B cell (primary cell): Measurements from ENCODE around the gene HCST. TPM values are rescaled to one million over a fixed set of nuclear protein-coding genes. Genes with fewer than 3 reads are reported as not detected.
A peak's percentile ranks its signal among the peaks of the same experiment; 100 is the strongest.

Experiments
- ATAC-seq: fragments of 200-7000 bp; cut with Tn5 transposase; one replicate; pipeline ENCODE4 v1.10.0; 2021; ENCODE audit warnings: low read depth, mild to moderate bottlenecking, moderate number of reproducible peaks, moderate library complexity
- CTCF ChIA-PET: fragments of 350-600 bp; sonication (Branson Sonifier 250); formaldehyde crosslinking; loops from one replicate; lab custom pipeline; 2021; ENCODE audit warnings: antibody characterized with exemption, inconsistent platforms; lab: Charles Lee
- POLR2A ChIA-PET: fragments of 350-600 bp; sonication (Branson Sonifier 250); formaldehyde crosslinking; loops from one replicate; lab custom pipeline; 2021; ENCODE audit warnings: antibody characterized with exemption; lab: Charles Lee
- DNase-seq: peaks from one replicate; pipeline ENCODE4 v3.0.0; 2013
- H2AFZ ChIP-seq: 2 replicates; pipeline ENCODE4 v1.6.1; 2012; ENCODE audit warnings: mild to moderate bottlenecking, low read depth, low read length; ENCODE audit not compliant: insufficient read depth, poor library complexity, severe bottlenecking
- H3K27ac ChIP-seq, 2 donors: 1 replicate in 1 of 2; 2 replicates in 1 of 2; pipeline ENCODE4 v1.5.1; 2012 to 2013; ENCODE audit warnings: low read length in 2 of 2, mild to moderate bottlenecking in 2 of 2, moderate library complexity in 1 of 2
- H3K27me3 ChIP-seq, 4 experiments: fragments of 200-600 bp in 1 of 4; sonication (generic) in 1 of 4; replicated peaks in 1 of 4; 1 replicate in 2 of 4; 2 replicates in 2 of 4; pipeline versions ENCODE4 v1.6.1 to v1.7.0; 2013 to 2016; ENCODE audit warnings: low read length in 3 of 4, mild to moderate bottlenecking in 2 of 4, mixed read lengths in 1 of 4, moderate library complexity in 1 of 4; ENCODE audit not compliant: insufficient read depth in 4 of 4, control insufficient read depth in 3 of 4; ENCODE audit errors: control extremely low read depth in 1 of 4
- H3K36me3 ChIP-seq, 2 experiments: replicated peaks in 1 of 2; 1 replicate in 1 of 2; 2 replicates in 1 of 2; pipeline versions ENCODE4 v1.6.1 to v1.7.1; 2013; ENCODE audit warnings: low read length in 1 of 2; ENCODE audit not compliant: insufficient read depth in 2 of 2, control insufficient read depth in 1 of 2; ENCODE audit errors: control extremely low read depth in 1 of 2, extremely low read depth in 1 of 2
- H3K4me1 ChIP-seq, 2 donors: fragments of 200-600 bp in 1 of 2; sonication (generic) in 1 of 2; 1 replicate in 1 of 2; 2 replicates in 1 of 2; pipeline versions ENCODE4 v1.5.1 to v1.6.1; 2013 to 2017; ENCODE audit warnings: low read length in 2 of 2; ENCODE audit not compliant: control insufficient read depth in 2 of 2, insufficient read depth in 2 of 2
- H3K4me2 ChIP-seq: replicated peaks from 2 replicates; pipeline ENCODE3; 2012; ENCODE audit warnings: mild to moderate bottlenecking, low read depth, low read length; ENCODE audit not compliant: poor library complexity, severe bottlenecking
- H3K4me3 ChIP-seq, 5 experiments: fragments of 200-600 bp in 1 of 5; sonication (generic) in 1 of 5; 1 replicate in 3 of 5; 2 replicates in 2 of 5; pipeline versions ENCODE4 v1.5.1 to v1.7.0; 2011 to 2016; ENCODE audit warnings: low read length in 4 of 5, mild to moderate bottlenecking in 4 of 5, low read depth in 2 of 5, control low read depth in 1 of 5, moderate library complexity in 1 of 5; ENCODE audit not compliant: insufficient read depth in 1 of 5; ENCODE audit errors: control extremely low read depth in 1 of 5, extremely low read depth in 1 of 5
- H3K79me2 ChIP-seq: fragments of 200-600 bp; sonication (generic); one replicate; pipeline ENCODE4 v1.6.0; 2016; ENCODE audit warnings: low read length; ENCODE audit not compliant: control insufficient read depth, insufficient read depth
- H3K9ac ChIP-seq: fragments of 200-600 bp; sonication (generic); 2 replicates; pipeline ENCODE4 v1.6.1; 2017; ENCODE audit warnings: mild to moderate bottlenecking, low read length, moderate library complexity
- H3K9me3 ChIP-seq, 3 donors: one replicate each; pipeline versions ENCODE4 v1.6.1 to v1.7.1; 2013; ENCODE audit warnings: low read length in 2 of 3; ENCODE audit not compliant: control insufficient read depth in 2 of 3, insufficient read depth in 1 of 3; ENCODE audit errors: control extremely low read depth in 1 of 3
- H4K20me1 ChIP-seq: 2 replicates; pipeline ENCODE4 v1.6.0; 2012; ENCODE audit warnings: mild to moderate bottlenecking, low read length; ENCODE audit not compliant: insufficient read depth, control insufficient read depth, poor library complexity, severe bottlenecking
- H3K27ac Mint-ChIP-seq: one replicate; pipeline ENCODE4 v1.8.0; 2021; ENCODE audit warnings: mixed read lengths
- H3K27me3 Mint-ChIP-seq: one replicate; pipeline ENCODE4 v1.8.0; 2021; ENCODE audit warnings: mixed read lengths
- H3K4me1 Mint-ChIP-seq: one replicate; pipeline ENCODE4 v1.8.0; 2021; ENCODE audit warnings: mixed read lengths
- H3K4me3 Mint-ChIP-seq: one replicate; pipeline ENCODE4 v1.8.0; 2021; ENCODE audit warnings: mixed read lengths
- H3K9me3 Mint-ChIP-seq: one replicate; pipeline ENCODE4 v1.8.0; 2022; ENCODE audit warnings: mixed read lengths; ENCODE audit not compliant: insufficient read depth
- CTCF ChIP-seq: fragments of 200-600 bp; IDR thresholded peaks from one replicate; pipeline ENCODE4 v1.8.0; 2022; ENCODE audit warnings: antibody characterized with exemption, mild to moderate bottlenecking
- EZH2 ChIP-seq: IDR thresholded peaks from 2 replicates; pipeline ENCODE4 v1.6.1; 2012; ENCODE audit warnings: borderline replicate concordance, low read depth, mild to moderate bottlenecking, moderate library complexity, low read length; ENCODE audit not compliant: insufficient read depth, poor library complexity, severe bottlenecking
- WGBS: methylation state at CpG from one replicate; pipeline ENCODE4 v1.1.5; 2013; ENCODE audit warnings: missing lambda C conversion rate; ENCODE audit not compliant: insufficient coverage; 5-methylcytosine and 5-hydroxymethylcytosine counted together
- intact Hi-C: fragments of 100-400 bp; cut with micrococcal nuclease; formaldehyde crosslinking; loops from one replicate; pipeline ENCODE4 v1.10.0; 2022
- polyA plus RNA-seq: library from polyadenylated mRNA; depleted of rRNA; stranded (reverse); fragments of >200 nt; gene quantifications from 2 replicates; pipeline ENCODE4 v1.2.3, GENCODE V29; 2012
- total RNA-seq, 2 donors: library from RNA; stranded (reverse); fragments of 120-200 nt in 1 of 2; gene quantifications; 1 replicate in 1 of 2; 2 replicates in 1 of 2; pipeline versions ENCODE4 v1.2.3 to v1.2.4, GENCODE V29; 2013 to 2022

The HCST gene
- total and polyA plus RNA-seq, 2 donors (not counting 1 experiment from before 2014, with no cell fraction given), result 4.8 to 40.6 TPM

GRCh38 chr19:35879770-35880317, 22.5 kb upstream of the HCST start:
- no peaks in the 10 kb centered on the region for H3K79me2 ChIP-seq
- H3K4me3 ChIP-seq, result no peak overlapping the region
- H3K27me3 ChIP-seq, result peaks cover 0 to 36% (median 12%) of the 10 kb centered on the region in 4 experiments
- peaks cover 0 to 15% (median 0%) of the 10 kb centered on the region in 3 donors for H3K9me3 ChIP-seq
- 3% methylated on average over 24 of the region's 28 CpGs for WGBS
- no peak overlapping the region for H3K27ac ChIP-seq
- H4K20me1 ChIP-seq, result no peaks in the 10 kb centered on the region
- peaks cover 16% of the 10 kb centered on the region for H3K4me1 Mint-ChIP-seq
- peak; percentile 78 for DNase-seq
- no peak overlapping the region for H2AFZ ChIP-seq
- ChIA-PET POLR2A (interaction anchor here (0.6 to 0.9 kb wide), 2 partner anchors 19 to 328 kb away, joined by 3 read pairs; no protein-coding TSS in a partner anchor), CTCF (interaction anchor here (6.8 kb wide), 1 partner anchor 52 kb away, joined by 168 read pairs; no protein-coding TSS in a partner anchor)
- no peaks in the 10 kb centered on the region for H3K9me3 Mint-ChIP-seq
- H3K4me3 Mint-ChIP-seq, result no peak overlapping the region
- peak; percentile 52 for ATAC-seq
- TF ChIP-seq CTCF (no peak), EZH2 (no peak)
- H3K27ac Mint-ChIP-seq, result peak overlapping the region; percentile 15
- no peak overlapping the region for H3K4me2 ChIP-seq
- H3K27me3 Mint-ChIP-seq, result peaks cover 35% of the 10 kb centered on the region
- H3K4me1 ChIP-seq, result peaks cover 4 to 7% of the 10 kb centered on the region in 2 donors
- intact Hi-C loops, result loop anchor here (1.0 to 5.0 kb wide), 2 partner anchors 172 to 186 kb away; partner anchors contain the start of genes THAP8 and WDR62
- H3K36me3 ChIP-seq, result no peaks in the 10 kb centered on the region
- H3K9ac ChIP-seq, result no peak overlapping the region
